Pancreas (tissue), 10 donors: ENCODE data around the gene FBXL15. TPM values are rescaled to one million over a fixed set of nuclear protein-coding genes. Genes with fewer than 3 reads are reported as not detected.

Experiments
- ATAC-seq, 4 donors: fragments of 200-7000 bp; cut with Tn5 transposase; one replicate each; pipeline versions ENCODE4 v1.8.0 to v1.9.1; 2020; ENCODE audit warnings: mild to moderate bottlenecking in 4 of 4, moderate library complexity in 4 of 4
- DNase-seq, 6 donors: peaks; one replicate each; pipeline ENCODE4 v3.0.0-alpha.2; 2020
- FAIRE-seq: peaks from 2 replicates; lab custom pipeline; 2012; peaks lifted over from hg19 to GRCh38; lab: Jason Lieb, UNC
- H3K27ac ChIP-seq, 4 donors: fragments of 200-600 bp; sonication (generic); 1 replicate in 3 of 4; 2 replicates in 1 of 4; pipeline versions ENCODE4 v1.5.0 to v1.8.0; 2020
- H3K27me3 ChIP-seq, 4 donors: fragments of 200-600 bp; one replicate each; pipeline ENCODE4 v1.8.0; 2021
- H3K36me3 ChIP-seq, 3 donors: fragments of 200-600 bp; sonication (generic) in 1 of 3; one replicate each; pipeline versions ENCODE4 v1.5.0 to v1.8.0; 2020 to 2021
- H3K4me1 ChIP-seq, 3 donors: fragments of 200-600 bp; one replicate each; pipeline ENCODE4 v1.8.0; 2021
- H3K4me3 ChIP-seq, 4 donors: fragments of 200-600 bp; sonication (generic) in 2 of 4; one replicate each; pipeline versions ENCODE4 v1.5.0 to v1.8.0; 2020 to 2021
- H3K9me3 ChIP-seq, 4 donors: fragments of 200-600 bp; one replicate each; pipeline ENCODE4 v1.8.0; 2021
- WGBS, 2 donors: extraction: QIAGEN DNeasy Blood & Tissue Kit; methylation state at CpG; one replicate each; pipeline ENCODE4 v1.1.7; 2013; 5-methylcytosine and 5-hydroxymethylcytosine counted together
- intact Hi-C, 3 donors: fragments of 100-400 bp; cut with DNase I; formaldehyde crosslinking; loops; one replicate each; pipeline versions ENCODE4 v1.11.1 to v1.14.2; 2022
- polyA plus RNA-seq, 2 donors: library from polyadenylated mRNA; stranded (reverse); fragments of 200-250 nt; gene quantifications; one replicate each; pipeline ENCODE4 v1.2.3, GENCODE V29; 2013
- total RNA-seq, 6 donors: library from RNA; stranded (reverse); fragmentation: NEBNext Ultra II Directional in 4 of 6; extraction: Animal tissue kit (Norgen Biotek cat#: 25700) in 4 of 6; gene quantifications; one replicate each; pipeline versions ENCODE4 v1.2.1 to v1.2.4, GENCODE V29; 2021 to 2023
- TF ChIP-seq, protein P1 (sequence below), 4 donors: fragments of 200-600 bp; sonication (generic) in 3 of 4; IDR thresholded peaks; one replicate each; pipeline versions ENCODE4 v1.5.0 to v1.8.0; 2021; ENCODE audit warnings: antibody characterized with exemption in 4 of 4
- donor health status: healthy with polysubstance abuse.
- donor health status: DM: no; HTN: no; CAD: no; lungs with moderate emphysema.
- donor health status: DM: no; HTN: no; CAD: no.
- donor health status: control.
- donor health status: control.
- donor health status: Bipolar disorder and iron deficiency.
- donor health status: DM: yes; HTN: yes; CAD: no.
- donor health status: DM: no; HTN: no; CAD: no.
- donor health status: DM: no; HTN: no; CAD: no.
- donor health status: DM: yes; HTN: yes; CAD: no.

Gene FBXL15
- total and polyA plus RNA-seq, 8 donors = 10.0 to 24.2 (median 11.1) TPM

DNA sequence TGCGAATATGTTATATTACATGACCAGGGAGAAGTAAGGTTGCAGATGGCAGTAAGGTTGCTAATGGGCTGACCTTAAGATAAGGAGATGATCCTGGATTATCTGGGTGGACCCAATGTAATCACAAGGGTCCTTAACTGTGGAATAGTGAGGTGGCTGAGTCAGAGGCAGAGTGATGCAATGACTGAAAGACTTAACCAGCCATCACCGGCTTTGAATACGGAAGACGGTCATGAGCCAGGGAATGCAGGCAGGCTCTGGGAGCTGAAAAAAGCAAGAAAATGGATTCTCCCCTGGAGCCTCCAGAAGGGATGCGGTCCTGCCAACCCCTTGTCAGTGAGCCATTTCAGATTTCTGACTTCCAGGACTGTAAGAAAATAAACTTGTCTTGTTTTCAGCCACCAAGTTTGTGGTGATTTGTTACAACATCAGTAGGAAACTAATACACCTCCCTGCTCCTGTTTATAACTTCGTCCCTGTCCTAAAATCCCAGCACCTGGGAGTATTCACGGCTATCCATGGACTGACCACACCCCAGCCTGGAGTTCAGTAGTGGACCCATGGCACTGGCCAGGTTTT lies 35.3 kb downstream of the FBXL15 start:
- ATAC-seq (no peak), FAIRE-seq (no peak), DNase-seq (no peak)
- Histone ChIP-seq H3K9me3 (no peaks in the 10 kb centered on the region), H3K36me3 (no peaks in the 10 kb centered on the region), H3K27me3 (no peaks in the 10 kb centered on the region), H3K4me3 (no peak overlapping the region), H3K4me1 (no peaks in the 10 kb centered on the region), H3K27ac (no peak overlapping the region)
- TF ChIP-seq, protein P1, sequence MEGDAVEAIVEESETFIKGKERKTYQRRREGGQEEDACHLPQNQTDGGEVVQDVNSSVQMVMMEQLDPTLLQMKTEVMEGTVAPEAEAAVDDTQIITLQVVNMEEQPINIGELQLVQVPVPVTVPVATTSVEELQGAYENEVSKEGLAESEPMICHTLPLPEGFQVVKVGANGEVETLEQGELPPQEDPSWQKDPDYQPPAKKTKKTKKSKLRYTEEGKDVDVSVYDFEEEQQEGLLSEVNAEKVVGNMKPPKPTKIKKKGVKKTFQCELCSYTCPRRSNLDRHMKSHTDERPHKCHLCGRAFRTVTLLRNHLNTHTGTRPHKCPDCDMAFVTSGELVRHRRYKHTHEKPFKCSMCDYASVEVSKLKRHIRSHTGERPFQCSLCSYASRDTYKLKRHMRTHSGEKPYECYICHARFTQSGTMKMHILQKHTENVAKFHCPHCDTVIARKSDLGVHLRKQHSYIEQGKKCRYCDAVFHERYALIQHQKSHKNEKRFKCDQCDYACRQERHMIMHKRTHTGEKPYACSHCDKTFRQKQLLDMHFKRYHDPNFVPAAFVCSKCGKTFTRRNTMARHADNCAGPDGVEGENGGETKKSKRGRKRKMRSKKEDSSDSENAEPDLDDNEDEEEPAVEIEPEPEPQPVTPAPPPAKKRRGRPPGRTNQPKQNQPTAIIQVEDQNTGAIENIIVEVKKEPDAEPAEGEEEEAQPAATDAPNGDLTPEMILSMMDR (IDR thresholded peaks at IDR 0.05) = no peak
- 83 to 84% methylated on average over 7 of the region's 7 CpGs for WGBS, 2 donors
- intact Hi-C loops = no loop called here

DNA sequence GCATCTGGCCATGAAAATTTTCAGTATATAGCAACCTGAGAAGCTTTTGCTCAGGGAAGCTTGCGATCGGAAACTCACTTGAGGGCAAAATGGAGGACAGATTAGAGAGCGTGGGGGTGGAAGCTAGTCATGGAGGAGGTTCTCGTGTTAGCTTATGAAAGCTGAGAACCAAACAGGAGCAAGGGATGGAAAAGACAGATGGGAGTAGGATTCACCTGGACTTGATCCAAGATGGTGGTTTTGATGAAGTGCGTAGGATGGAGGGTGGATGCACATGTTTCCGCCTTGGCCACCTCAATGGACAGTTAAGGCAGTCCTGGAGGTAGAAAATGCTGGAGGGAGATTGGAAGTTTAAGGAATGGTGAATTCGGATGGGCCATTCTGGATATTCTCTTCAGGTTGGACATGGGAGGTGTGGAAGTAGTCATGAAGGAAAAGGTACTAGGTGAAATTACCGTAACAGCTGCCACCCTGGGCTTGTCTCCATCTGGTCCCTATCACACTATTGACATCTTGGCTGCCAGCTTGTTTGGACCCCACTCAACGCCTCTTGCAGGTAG lies 37.0 kb downstream of the FBXL15 start:
- FAIRE-seq = no peak
- no peak for DNase-seq
- no peak for ATAC-seq
- TF ChIP-seq, protein P1 (IDR thresholded peaks at IDR 0.05) = no peak
- Histone ChIP-seq H3K27ac (no peak overlapping the region), H3K4me1 (no peaks in the 10 kb centered on the region), H3K36me3 (no peaks in the 10 kb centered on the region), H3K9me3 (no peaks in the 10 kb centered on the region), H3K4me3 (no peak overlapping the region), H3K27me3 (no peaks in the 10 kb centered on the region)
- WGBS, 2 donors = 74 to 85% methylated on average over 9 of the region's 9 CpGs
- intact Hi-C loops = no loop called here

DNA sequence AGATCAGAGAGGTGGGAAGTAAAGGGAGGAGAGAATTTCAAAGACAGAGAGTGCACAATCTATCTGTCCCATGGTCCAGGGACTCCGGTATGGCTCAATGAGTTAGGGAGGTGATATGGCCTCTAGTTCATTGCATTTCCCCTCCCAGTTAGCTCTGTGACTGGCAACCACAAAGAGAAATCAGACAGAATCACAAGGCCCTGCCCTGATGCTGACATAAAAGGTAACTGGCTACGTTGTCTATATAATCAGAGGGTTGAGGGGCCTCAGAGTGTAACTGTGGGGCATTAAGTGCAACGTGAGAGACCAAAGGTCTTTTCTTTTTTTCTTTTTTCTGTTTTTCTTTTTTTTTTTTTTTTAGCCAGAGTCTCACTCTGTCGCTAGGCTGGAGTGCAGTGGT lies 38.0 kb downstream of the FBXL15 start:
- DNase-seq (no peak), FAIRE-seq (no peak), ATAC-seq (no peak)
- H3K9me3 ChIP-seq = no peaks in the 10 kb centered on the region
- TF ChIP-seq, protein P1 (IDR thresholded peaks at IDR 0.05) = no peak
- no peak overlapping the region for H3K27ac ChIP-seq
- H3K4me1 ChIP-seq = no peaks in the 10 kb centered on the region
- WGBS, 2 donors = 77 to 79% methylated on average over 4 of the region's 4 CpGs
- intact Hi-C loops = no loop called here
- no peak overlapping the region for H3K4me3 ChIP-seq
- H3K27me3 ChIP-seq = no peaks in the 10 kb centered on the region
- no peaks in the 10 kb centered on the region for H3K36me3 ChIP-seq

DNA sequence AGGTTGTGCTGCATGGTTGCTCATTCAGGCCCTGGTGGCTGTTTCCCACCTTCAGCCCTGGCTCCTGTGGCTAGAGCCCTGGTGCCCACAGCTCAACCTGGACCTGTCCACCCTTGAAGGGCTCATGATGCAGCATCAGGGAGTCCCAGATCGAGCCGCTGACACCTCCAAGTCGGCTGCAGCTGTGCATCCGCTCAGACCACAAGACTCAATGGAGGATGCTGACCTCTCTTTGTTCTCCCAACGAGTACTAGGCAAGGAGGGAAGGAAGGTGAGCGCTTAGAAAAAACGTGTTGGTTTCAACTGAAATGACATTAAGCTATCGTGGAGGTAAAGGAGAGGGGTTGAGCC lies 40.2 kb downstream of the FBXL15 start:
- Histone ChIP-seq H3K4me1 (no peaks in the 10 kb centered on the region), H3K9me3 (no peaks in the 10 kb centered on the region), H3K27ac (no peak overlapping the region), H3K4me3 (peak overlapping the region in 3 of 4 donors; percentile 23 to 51 (median 41)), H3K36me3 (no peaks in the 10 kb centered on the region), H3K27me3 (no peaks in the 10 kb centered on the region)
- intact Hi-C loops = no loop called here
- no peak for DNase-seq
- peak; percentile 27 to 45 (median 42) for ATAC-seq
- FAIRE-seq = no peak
- 12% methylated on average over 8 of the region's 8 CpGs for WGBS, 2 donors
- TF ChIP-seq, protein P1 (IDR thresholded peaks at IDR 0.05) = no peak
